Muscle layer of colon (tissue), 2 donors: ENCODE data around the gene UCK2.

ENCODE experiments used
- H3K27ac ChIP-seq: one replicate; pipeline ENCODE4 v1.7.0; 2013; ENCODE audit warnings: low read depth, mild to moderate bottlenecking, low read length, moderate library complexity
- H3K27me3 ChIP-seq, 2 donors: one replicate each; pipeline ENCODE4 v1.7.0; 2013; ENCODE audit warnings: low read length in 2 of 2, mild to moderate bottlenecking in 2 of 2; ENCODE audit not compliant: insufficient read depth in 2 of 2, control insufficient read depth in 1 of 2
- H3K36me3 ChIP-seq: one replicate; pipeline ENCODE4 v1.7.0; 2013; ENCODE audit warnings: mild to moderate bottlenecking, low read length; ENCODE audit not compliant: insufficient read depth
- H3K4me1 ChIP-seq: one replicate; pipeline ENCODE4 v1.7.0; 2013; ENCODE audit warnings: mild to moderate bottlenecking, low read length; ENCODE audit not compliant: insufficient read depth
- H3K4me3 ChIP-seq, 2 donors: one replicate each; pipeline ENCODE4 v1.7.0; 2013; ENCODE audit warnings: low read length in 2 of 2, low read depth in 1 of 2, mild to moderate bottlenecking in 1 of 2, moderate library complexity in 1 of 2
- H3K9ac ChIP-seq: one replicate; pipeline ENCODE4 v1.7.0; 2013; ENCODE audit warnings: low read length
- H3K9me3 ChIP-seq: one replicate; pipeline ENCODE4 v1.7.0; 2013; ENCODE audit warnings: mild to moderate bottlenecking, low read length
- donor health status: abdominal sarcoma.
- donor health status: Adenocarcinoma of cecum.

UCK2 gene

DNA sequence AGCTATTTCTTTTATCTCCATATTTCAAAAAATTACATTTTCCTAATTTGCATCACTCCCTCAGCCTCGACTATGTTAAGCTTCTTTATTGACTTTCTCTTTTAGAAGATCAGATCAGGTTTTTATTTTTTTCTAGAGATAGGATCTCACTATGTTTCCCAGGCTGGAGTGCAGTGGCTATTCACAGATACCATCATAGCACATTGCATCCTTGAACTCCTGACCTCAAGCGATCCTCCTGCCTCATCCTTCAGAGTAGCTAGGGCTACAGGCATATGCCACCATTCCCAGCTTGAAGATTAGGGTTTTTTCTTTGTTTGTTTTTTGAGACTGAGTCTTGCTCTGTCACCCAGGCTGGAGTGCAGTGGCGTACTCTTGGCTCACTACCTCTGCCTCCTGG, 20.1 kb downstream of the UCK2 start:
- no peak overlapping the region for H3K4me3 ChIP-seq
- no peaks in the 10 kb centered on the region for H3K27me3 ChIP-seq
- H3K27ac ChIP-seq: no peak overlapping the region
- no peaks in the 10 kb centered on the region for H3K9me3 ChIP-seq
- peaks cover 5% of the 10 kb centered on the region for H3K4me1 ChIP-seq
- no peak overlapping the region for H3K9ac ChIP-seq
- no peaks in the 10 kb centered on the region for H3K36me3 ChIP-seq

- Histone ChIP-seq H3K4me1 (no peaks in the 10 kb centered on the region), H3K4me3 (no peak overlapping the region), H3K36me3 (no peaks in the 10 kb centered on the region), H3K27me3 (no peaks in the 10 kb centered on the region), H3K27ac (no peak overlapping the region), H3K9ac (no peak overlapping the region), H3K9me3 (no peaks in the 10 kb centered on the region)
These were observed 22.1 kb downstream of the UCK2 start for GRCh38 chr1:165849353-165850133.

DNA sequence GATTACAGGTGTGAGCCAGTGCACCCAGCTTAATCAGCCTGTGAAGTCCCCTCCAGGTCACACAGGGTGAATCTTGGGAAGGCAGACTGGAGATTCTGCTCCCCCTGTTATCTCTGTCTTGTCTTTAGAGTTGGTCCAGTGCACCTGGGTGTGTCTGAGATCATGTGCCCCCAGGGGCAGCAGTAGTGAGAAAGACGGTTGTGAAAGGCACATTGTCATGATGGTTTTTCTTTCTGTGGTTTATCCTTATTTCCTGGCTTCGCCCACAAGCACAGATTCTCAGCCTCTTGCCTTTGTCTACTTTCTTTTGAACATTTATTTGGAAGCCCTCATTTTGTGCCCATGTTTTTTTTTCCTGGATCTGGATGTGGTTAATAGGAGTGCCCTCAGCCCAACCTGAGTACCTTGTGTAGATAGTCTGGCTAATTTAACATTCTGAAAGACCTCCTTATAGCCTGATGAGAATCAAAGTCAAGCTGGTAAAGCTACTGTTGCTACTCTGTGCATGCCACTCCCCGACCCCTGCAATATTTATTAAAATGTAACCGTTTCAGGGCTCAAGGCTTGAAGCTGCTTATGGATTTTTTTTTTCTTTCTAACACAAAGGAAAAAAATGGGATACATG, 23.7 kb downstream of the UCK2 start:
- Histone ChIP-seq H3K36me3 (no peaks in the 10 kb centered on the region), H3K9me3 (no peaks in the 10 kb centered on the region), H3K4me1 (no peaks in the 10 kb centered on the region), H3K27me3 (no peaks in the 10 kb centered on the region), H3K27ac (no peak overlapping the region), H3K4me3 (no peak overlapping the region), H3K9ac (no peak overlapping the region)

GRCh38 chr1:165852871-165853270, 25.5 kb downstream of the UCK2 start:
- Histone ChIP-seq H3K4me3 (no peak overlapping the region), H3K36me3 (no peaks in the 10 kb centered on the region), H3K9ac (no peak overlapping the region), H3K27me3 (no peaks in the 10 kb centered on the region), H3K9me3 (no peaks in the 10 kb centered on the region), H3K4me1 (no peaks in the 10 kb centered on the region), H3K27ac (no peak overlapping the region)

DNA sequence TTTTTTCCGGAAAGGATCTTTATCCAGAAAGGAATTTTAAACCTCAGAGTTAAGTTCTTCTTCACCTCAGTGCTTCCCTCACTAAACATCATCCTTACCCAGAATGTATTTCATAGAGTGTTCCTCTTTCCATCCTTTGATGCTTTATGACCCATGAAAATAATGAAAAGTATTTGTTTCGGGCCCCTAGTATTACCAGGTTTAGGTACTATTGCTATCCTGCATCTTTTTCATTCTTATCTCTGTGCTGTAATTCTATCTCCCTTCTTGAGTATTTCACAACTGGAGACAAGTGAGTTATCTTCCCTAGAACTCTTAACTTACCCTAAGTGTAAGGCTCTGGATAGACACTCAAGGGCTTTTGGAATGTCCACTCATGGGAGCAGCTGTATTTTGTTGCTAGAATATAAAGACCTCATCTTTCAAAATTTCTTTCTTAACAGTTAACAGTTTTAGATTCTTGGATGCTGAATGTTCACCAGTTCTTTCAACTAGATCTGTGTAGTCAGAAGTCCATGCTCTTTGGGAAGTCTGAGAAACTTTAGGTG, 26.2 kb downstream of the UCK2 start:
- Histone ChIP-seq H3K4me1 (no peaks in the 10 kb centered on the region), H3K9me3 (no peaks in the 10 kb centered on the region), H3K36me3 (no peaks in the 10 kb centered on the region), H3K27me3 (no peaks in the 10 kb centered on the region), H3K4me3 (no peak overlapping the region), H3K9ac (no peak overlapping the region), H3K27ac (no peak overlapping the region)

- no peak overlapping the region for H3K9ac ChIP-seq
- no peak overlapping the region for H3K4me3 ChIP-seq
- H3K9me3 ChIP-seq: no peaks in the 10 kb centered on the region
- H3K27me3 ChIP-seq: no peaks in the 10 kb centered on the region
- no peak overlapping the region for H3K27ac ChIP-seq
- H3K36me3 ChIP-seq: no peaks in the 10 kb centered on the region
- no peaks in the 10 kb centered on the region for H3K4me1 ChIP-seq
These were observed 26.9 kb downstream of the UCK2 start for GRCh38 chr1:165854101-165854845.

DNA sequence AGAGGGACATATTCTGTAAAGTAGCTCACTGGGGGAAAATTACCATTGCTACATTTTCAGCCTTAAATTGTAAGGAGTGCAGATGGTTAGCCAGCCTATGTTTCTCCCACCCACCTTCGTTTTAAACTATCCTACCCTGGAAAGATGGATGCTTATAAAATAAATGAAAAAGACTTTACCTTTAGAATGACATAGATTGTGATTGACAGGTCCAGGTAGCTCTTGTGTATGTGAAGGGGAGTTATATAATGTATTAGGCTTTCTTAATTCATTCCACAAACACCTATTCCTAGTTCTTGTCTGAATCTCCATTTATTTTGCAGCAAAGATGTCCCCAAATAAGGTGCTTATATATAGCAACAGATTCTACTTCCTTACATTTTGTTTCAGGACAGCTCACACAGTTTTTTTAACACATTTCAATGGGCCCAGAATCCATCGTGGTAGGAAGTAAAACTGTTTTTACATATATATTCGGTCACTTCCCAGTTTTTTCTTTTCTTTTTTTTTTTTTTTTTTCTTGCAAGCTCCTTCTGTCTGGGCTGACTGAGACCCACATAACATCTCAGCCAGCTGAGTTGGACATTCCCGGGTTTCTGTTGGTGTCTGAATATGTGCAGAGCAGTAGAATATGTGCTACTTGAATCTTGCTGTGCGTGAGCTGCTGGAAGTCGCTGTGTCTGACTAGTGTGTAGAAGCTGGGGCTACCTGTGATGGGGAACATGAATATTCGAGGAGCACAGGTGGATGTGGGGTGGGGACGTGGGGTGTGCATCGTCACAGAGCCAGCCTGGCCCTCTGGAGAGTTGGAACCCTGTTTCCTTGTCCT, 27.8 kb downstream of the UCK2 start:
- Histone ChIP-seq H3K27me3 (no peaks in the 10 kb centered on the region), H3K9me3 (no peaks in the 10 kb centered on the region), H3K36me3 (no peaks in the 10 kb centered on the region), H3K27ac (no peak overlapping the region), H3K9ac (no peak overlapping the region), H3K4me3 (no peak overlapping the region), H3K4me1 (no peaks in the 10 kb centered on the region)

GRCh38 chr1:165856021-165856420, 28.6 kb downstream of the UCK2 start:
- H3K27ac ChIP-seq: no peak overlapping the region
- no peak overlapping the region for H3K4me3 ChIP-seq
- no peaks in the 10 kb centered on the region for H3K4me1 ChIP-seq
- H3K9me3 ChIP-seq: no peaks in the 10 kb centered on the region
- no peaks in the 10 kb centered on the region for H3K27me3 ChIP-seq
- no peaks in the 10 kb centered on the region for H3K36me3 ChIP-seq
- no peak overlapping the region for H3K9ac ChIP-seq

- Histone ChIP-seq H3K4me1 (no peaks in the 10 kb centered on the region), H3K4me3 (no peak overlapping the region), H3K27ac (no peak overlapping the region)
These were observed 29.2 kb downstream of the UCK2 start for GRCh38 chr1:165856606-165857005.

DNA sequence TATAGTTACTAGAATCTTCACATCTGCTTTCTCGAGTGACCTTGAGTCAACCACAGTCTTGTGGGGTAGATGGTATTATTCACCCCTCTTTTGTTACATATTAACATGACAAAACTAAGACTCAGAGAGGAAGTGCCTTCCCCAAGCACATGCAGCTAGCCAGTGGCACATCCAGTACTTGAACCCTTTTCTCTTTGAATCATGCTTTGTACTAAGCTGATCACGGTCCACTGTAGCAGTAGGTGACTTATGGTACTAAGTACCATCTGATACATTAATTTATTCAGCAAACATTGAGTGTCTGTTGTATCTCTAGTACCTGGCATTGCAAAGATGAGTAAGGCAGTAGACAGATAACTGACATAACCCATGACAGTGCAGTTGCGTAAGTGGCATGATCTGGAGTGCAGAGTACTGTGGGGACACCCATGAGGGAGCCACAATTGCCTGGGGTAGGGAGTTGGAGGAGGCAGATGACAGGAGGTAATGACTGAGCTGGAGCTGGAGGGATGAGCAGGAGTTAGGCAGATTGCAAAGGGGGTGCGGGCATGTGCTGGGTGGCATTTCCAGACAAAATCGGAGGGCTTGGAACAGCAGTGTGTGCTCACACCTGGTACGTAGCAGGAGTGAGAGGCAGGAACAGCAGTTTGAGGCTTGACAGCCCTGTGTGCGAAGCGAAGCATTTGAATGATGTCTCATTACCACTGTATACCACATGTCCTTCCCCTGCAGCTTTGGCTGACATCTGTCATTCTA, 29.8 kb downstream of the UCK2 start:
- Histone ChIP-seq H3K4me3 (no peak overlapping the region), H3K4me1 (no peaks in the 10 kb centered on the region), H3K27me3 (no peaks in the 10 kb centered on the region), H3K27ac (no peak overlapping the region), H3K9ac (no peak overlapping the region), H3K9me3 (no peaks in the 10 kb centered on the region), H3K36me3 (no peaks in the 10 kb centered on the region)

More at GRCh38 chr1:165856606-165857005, 29.2 kb downstream of the UCK2 start:
- Histone ChIP-seq H3K9ac (no peak overlapping the region), H3K36me3 (no peaks in the 10 kb centered on the region), H3K27me3 (no peaks in the 10 kb centered on the region), H3K9me3 (no peaks in the 10 kb centered on the region)
